Skeletal muscle tissue (tissue), 4 donors: ENCODE data around the gene KDM1B. TPM values are rescaled to one million over a fixed set of nuclear protein-coding genes. Genes with fewer than 3 reads are reported as not detected.
A peak's percentile ranks its signal among the peaks of the same experiment; 100 is the strongest.

Experiments used
- H3K27ac ChIP-seq: one replicate; pipeline ENCODE4 v1.7.0; 2013; ENCODE audit warnings: mild to moderate bottlenecking, low read depth, low read length, inconsistent platforms
- H3K27me3 ChIP-seq, 3 donors: one replicate each; pipeline ENCODE4 v1.7.0; 2013; ENCODE audit warnings: low read length in 3 of 3; ENCODE audit not compliant: control insufficient read depth in 3 of 3, insufficient read depth in 3 of 3
- H3K36me3 ChIP-seq, 3 donors: one replicate each; pipeline ENCODE4 v1.7.0; 2013; ENCODE audit warnings: low read length in 3 of 3; ENCODE audit not compliant: control insufficient read depth in 3 of 3, insufficient read depth in 3 of 3
- H3K4me1 ChIP-seq, 3 donors: one replicate each; pipeline ENCODE4 v1.7.0; 2013; ENCODE audit warnings: low read length in 3 of 3, mild to moderate bottlenecking in 3 of 3; ENCODE audit not compliant: control insufficient read depth in 3 of 3, insufficient read depth in 3 of 3
- H3K4me3 ChIP-seq, 3 donors: one replicate each; pipeline ENCODE4 v1.7.0; 2013; ENCODE audit warnings: low read length in 3 of 3
- H3K9ac ChIP-seq, 3 donors: one replicate each; pipeline ENCODE4 v1.7.0; 2013; ENCODE audit warnings: low read length in 3 of 3, mild to moderate bottlenecking in 3 of 3, moderate library complexity in 2 of 3, low read depth in 1 of 3
- H3K9me3 ChIP-seq, 3 donors: one replicate each; pipeline ENCODE4 v1.7.0; 2013; ENCODE audit warnings: low read length in 3 of 3; ENCODE audit not compliant: control insufficient read depth in 3 of 3
- total RNA-seq: library from RNA; depleted of rRNA; stranded (reverse); fragments of >200 nt; gene quantifications from one replicate; pipeline ENCODE4 v1.2.3, GENCODE V29; 2014
- donor health status: Osteomylitis.

KDM1B gene
- total RNA-seq, 1 donor from 2014 or later: 16.2 TPM

DNA sequence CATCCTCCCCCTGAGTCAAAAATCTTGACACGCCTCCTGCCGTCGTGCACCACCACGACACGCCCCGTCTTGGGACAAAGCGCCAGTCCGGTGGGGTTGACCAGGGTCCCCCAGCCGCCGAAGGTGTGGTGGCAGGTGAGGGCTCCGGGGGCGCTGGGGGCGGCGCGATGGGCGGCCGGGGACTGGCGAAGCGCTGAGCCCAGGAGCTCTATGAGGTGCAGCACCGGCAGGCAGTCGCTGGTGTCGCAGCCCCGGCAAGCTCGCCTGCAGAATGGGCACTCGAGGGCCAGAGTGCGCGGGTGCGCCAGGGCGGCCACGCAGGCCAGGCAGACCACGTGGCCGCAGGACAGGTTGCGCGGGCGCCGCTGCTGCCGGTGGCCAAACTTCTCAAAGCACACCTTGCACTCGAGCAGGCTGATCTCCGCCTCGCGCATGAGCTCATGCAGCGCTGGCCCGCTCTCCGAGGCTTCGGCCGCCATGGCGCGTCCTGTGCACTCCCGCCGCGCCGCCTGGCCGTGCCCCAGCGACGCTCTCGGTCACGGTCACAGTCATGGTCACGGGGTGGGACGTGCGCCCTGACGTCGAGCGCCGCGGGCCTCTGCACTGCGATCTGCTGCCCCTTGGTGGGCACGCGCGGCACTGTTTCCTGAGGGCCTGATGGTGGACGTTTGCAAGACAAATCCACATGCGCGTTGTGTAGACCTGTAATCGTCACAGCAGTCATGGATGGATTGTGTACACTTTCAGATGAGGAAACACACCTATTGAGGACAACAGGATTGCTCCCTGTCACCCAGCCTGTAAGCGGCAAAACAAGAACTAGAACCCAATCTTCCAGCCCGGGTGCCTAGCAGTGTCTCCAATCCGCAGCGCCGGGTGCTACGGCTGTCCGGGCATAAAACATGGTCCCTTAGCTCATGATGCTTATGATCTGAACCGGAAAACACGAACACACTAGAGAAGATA is 32.8 kb upstream of the KDM1B start, which contains the start of gene NHLRC1:
NHLRC1 (minus strand) TSS at position 550 of the 966 bp plus-strand sequence; CDS start at position 479, 71 bp downstream.
- Histone ChIP-seq H3K4me1 (peaks cover 11 to 23% (median 13%) of the 10 kb centered on the region in 3 donors), H3K27ac (peak within 1 kb of the TSS; percentile 68), H3K27me3 (no peaks in the 10 kb centered on the region), H3K9me3 (no peaks in the 10 kb centered on the region), H3K36me3 (no peaks in the 10 kb centered on the region), H3K4me3 (peak within 1 kb of the TSS; percentile 76 to 91 (median 86)), H3K9ac (peak within 1 kb of the TSS; percentile 67 to 88 (median 86))

DNA sequence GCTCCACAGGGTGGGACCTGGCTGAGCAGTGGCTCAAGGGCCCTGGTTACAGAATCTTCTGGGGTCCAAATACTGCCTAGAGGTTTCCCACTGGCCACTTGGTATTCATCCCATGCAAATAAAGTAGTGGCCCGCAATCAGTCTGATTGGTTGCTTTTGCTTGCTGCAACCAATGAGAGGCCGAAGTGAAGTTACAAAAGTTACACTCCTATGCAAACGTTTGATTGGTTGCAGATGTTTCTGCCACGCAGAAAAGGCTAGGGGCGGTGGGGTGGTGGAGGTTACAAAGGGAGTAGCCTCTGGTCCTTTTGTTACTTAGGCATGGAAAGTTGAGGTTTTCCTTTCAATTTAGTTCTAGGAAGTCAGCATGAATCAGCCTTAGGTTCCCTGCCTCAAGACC is 29.1 kb upstream of the KDM1B start:
- peaks cover 11 to 21% (median 13%) of the 10 kb centered on the region in 3 donors for H3K4me1 ChIP-seq
- H3K9me3 ChIP-seq: no peaks in the 10 kb centered on the region
- no peak overlapping the region for H3K9ac ChIP-seq
- no peak overlapping the region for H3K27ac ChIP-seq
- peaks cover 0 to 6% (median 5%) of the 10 kb centered on the region in 3 donors for H3K36me3 ChIP-seq
- H3K4me3 ChIP-seq: no peak overlapping the region
- H3K27me3 ChIP-seq: no peaks in the 10 kb centered on the region

DNA sequence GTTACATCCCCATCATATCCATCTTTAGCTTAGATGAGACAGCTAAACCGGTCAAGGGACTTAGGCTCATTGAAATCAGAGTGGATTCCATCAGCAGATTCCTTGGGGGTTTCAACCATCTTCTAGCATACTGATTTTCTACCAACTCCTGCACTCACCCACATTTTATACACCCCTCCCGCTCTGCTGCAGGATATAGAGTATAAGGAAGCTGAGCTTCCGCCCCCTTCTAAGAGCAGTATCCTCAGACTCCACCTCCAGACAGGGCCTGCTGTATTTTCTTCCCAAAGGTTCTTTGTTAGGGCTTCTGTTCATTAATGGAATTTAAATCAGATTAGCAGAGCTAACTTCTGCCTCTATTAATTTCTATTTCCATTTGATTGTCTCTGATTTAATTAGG is 22.9 kb upstream of the KDM1B start:
- Histone ChIP-seq H3K9ac (no peak overlapping the region), H3K4me1 (no peaks in the 10 kb centered on the region), H3K27me3 (no peaks in the 10 kb centered on the region), H3K4me3 (no peak overlapping the region), H3K36me3 (peaks cover 6 to 17% (median 6%) of the 10 kb centered on the region in 3 donors), H3K27ac (no peak overlapping the region), H3K9me3 (no peaks in the 10 kb centered on the region)

DNA sequence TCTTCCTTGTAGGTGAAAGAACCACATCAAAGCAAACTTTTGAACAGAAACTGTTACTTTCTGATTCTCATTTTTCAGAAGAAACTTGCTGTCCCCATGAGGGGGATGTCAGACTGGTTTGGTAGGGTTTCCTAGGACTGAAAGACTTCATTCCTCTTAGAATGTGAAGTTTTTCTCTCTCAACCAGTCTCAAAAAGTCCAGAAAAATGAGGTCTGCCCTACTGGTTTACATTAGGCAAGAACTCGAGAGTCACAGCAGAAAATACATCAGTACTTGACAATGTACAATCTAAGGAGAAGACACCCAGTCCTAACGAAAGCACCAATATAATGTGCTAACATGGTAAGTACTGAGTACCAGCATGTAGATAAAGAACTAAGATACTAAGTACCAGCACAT is 20.1 kb upstream of the KDM1B start:
- Histone ChIP-seq H3K27me3 (no peaks in the 10 kb centered on the region), H3K9me3 (no peaks in the 10 kb centered on the region), H3K27ac (no peak overlapping the region), H3K36me3 (peaks cover 9 to 28% (median 12%) of the 10 kb centered on the region in 3 donors), H3K4me1 (no peaks in the 10 kb centered on the region), H3K4me3 (no peak overlapping the region), H3K9ac (no peak overlapping the region)

DNA sequence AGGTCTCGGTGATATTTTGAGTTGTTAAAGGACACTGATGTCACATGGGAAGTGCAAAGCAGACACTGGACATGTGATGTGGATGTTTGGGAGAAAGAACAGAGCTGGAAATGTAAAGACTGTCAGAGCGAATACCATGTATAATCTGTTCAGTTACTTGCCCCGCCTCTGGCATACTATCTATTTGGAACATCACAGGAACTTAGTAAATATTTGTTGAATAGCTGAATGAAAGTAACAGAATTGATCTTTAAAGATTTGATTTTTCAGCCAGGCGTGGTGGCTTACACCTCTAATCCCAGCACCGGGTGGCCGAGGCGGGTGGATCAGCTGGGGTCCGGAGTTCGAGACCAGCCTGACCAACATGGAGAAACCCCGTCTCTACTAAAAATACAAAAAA is 19.0 kb upstream of the KDM1B start:
- Histone ChIP-seq H3K4me1 (no peaks in the 10 kb centered on the region), H3K27me3 (no peaks in the 10 kb centered on the region), H3K9ac (no peak overlapping the region), H3K4me3 (no peak overlapping the region), H3K36me3 (peaks cover 13 to 30% (median 16%) of the 10 kb centered on the region in 3 donors), H3K27ac (no peak overlapping the region), H3K9me3 (no peaks in the 10 kb centered on the region)

DNA sequence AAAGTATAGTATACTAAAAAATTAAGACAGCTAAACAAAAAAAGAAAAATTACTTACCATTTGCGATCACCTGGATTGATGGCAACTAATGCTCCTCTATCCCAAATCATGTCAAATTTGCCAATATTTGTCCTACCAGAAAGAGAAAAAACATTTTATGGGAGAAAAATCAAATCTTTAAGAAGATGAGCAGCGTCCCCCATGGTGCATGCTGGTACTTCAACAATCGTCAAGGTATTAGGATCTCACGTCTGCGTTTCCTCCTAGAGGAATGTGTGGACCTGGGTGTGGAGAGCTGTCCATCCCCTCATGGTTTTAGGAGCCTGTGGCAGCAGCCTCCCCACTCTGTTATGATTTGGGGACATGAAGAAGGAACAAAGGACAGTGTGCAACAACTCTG is 16.3 kb upstream of the KDM1B start:
- Histone ChIP-seq H3K9ac (no peak overlapping the region), H3K4me1 (no peaks in the 10 kb centered on the region), H3K4me3 (no peak overlapping the region), H3K36me3 (peaks cover 16 to 35% (median 27%) of the 10 kb centered on the region in 3 donors), H3K27ac (no peak overlapping the region), H3K27me3 (no peaks in the 10 kb centered on the region), H3K9me3 (no peaks in the 10 kb centered on the region)

DNA sequence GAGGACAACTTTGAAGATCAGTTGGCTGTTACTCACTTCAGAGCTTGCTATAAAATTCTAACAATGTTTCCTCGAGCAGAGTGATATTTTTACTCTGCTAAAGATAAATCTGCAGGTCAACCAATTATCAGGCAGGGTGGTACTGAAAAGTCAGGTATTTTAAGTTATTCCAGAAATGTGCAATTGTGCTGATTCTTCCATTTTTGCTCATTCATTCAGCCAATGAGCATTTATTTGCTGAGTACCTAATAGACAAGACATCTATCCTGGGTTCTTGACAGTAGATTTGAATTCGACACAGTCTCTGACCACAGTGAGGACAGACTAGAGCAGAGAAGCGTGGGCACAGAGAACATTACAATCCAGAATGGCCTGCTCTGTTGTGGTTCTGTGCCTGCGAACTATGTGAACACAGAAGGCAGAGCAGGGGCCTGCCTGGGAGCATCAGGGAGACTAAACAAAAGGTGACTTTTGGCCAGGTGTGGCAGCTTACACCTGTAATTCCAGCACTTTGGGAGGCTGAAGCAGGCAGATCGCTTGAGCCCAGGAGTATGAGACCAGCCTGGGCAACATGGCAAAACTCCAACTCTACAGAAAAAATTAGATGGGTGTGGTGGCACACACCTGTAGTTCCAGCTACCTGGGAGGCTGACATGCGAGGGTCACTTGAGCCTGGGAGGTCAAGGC is 15.1 kb upstream of the KDM1B start:
- no peak overlapping the region for H3K4me3 ChIP-seq
- no peaks in the 10 kb centered on the region for H3K9me3 ChIP-seq
- no peaks in the 10 kb centered on the region for H3K27me3 ChIP-seq
- peaks cover 16 to 30% (median 23%) of the 10 kb centered on the region in 3 donors for H3K36me3 ChIP-seq
- H3K9ac ChIP-seq: no peak overlapping the region
- H3K27ac ChIP-seq: no peak overlapping the region
- no peaks in the 10 kb centered on the region for H3K4me1 ChIP-seq

DNA sequence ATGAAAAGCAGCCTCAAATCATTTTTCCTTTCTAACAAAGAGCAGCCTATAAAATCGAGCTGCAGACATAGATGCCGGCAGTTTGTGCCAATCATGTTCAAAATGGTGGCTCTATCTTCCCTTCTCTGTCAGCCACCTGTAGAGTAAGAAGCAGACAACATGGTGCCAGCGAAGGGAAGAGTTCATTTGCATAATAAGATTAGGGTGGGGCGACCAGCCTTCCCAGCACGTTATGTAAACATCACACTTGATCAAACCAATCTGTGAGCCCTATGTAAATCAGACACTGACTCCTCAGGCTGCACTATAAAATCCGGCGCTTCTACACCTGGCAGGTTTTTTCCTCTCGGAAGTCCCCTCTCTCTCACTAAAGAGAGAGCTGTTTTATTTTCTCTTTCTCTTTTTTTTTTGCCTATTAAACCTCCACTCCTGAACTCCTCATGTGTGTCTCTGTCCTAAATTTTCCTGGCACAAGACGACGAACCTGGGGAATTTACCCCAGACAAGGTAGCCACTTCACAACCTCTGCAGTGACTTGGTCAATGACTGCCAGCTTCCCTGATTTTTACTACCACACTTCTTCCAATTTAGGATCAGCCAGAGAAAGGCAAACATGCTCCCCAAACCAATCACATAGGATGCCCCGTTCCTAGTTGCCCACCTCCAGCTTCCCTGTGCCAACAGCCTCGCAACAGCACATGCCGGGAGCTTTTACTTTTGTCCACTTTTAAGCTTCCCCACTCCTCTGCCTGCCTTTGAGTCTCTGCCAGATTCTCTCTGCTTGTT is 13.2 kb upstream of the KDM1B start:
- Histone ChIP-seq H3K27me3 (no peaks in the 10 kb centered on the region), H3K36me3 (peaks cover 18 to 30% (median 26%) of the 10 kb centered on the region in 3 donors), H3K27ac (no peak overlapping the region), H3K4me1 (no peaks in the 10 kb centered on the region), H3K4me3 (no peak overlapping the region), H3K9ac (no peak overlapping the region), H3K9me3 (no peaks in the 10 kb centered on the region)

DNA sequence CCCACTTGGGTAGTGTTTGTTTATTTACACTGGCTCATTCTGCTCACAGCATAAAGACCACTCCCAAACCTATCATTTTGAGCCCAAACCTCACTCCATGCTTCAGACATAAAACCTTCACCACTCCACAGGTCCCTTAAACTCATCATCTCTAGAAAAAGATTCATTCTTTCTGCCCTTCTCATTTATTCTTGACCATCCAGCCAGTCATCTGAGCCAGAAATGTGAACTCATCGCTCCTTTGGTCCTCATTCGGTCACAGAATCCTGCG is 12.7 kb upstream of the KDM1B start:
- no peak overlapping the region for H3K9ac ChIP-seq
- H3K27me3 ChIP-seq: no peaks in the 10 kb centered on the region
- H3K27ac ChIP-seq: no peak overlapping the region
- H3K4me3 ChIP-seq: no peak overlapping the region
- peaks cover 18 to 30% (median 26%) of the 10 kb centered on the region in 3 donors for H3K36me3 ChIP-seq
- H3K4me1 ChIP-seq: no peaks in the 10 kb centered on the region
- no peaks in the 10 kb centered on the region for H3K9me3 ChIP-seq
